ENCODE data around the gene CFDP1.
"Not testable (repeated sequence)": the region's sequence is repeated elsewhere in the genome, so short reads cannot be mapped to it uniquely, and the experiment has no call there.

CFDP1 gene

GRCh38 chr16:75288181-75288580 is 145.1 kb downstream of the CFDP1 start:
- TF ChIP-seq CTCF (IDR thresholded peaks at IDR 0.05; ENCODE audit: low read depth, low read length) = no peak
- DNase-seq (ENCODE audit: low read depth, low spot score) = no peak
- in situ Hi-C loops (cut with HindIII; ENCODE audit: low sequenced_read_pairs) = no loop called here
- H3K4me3 ChIP-seq (ENCODE audit: low read depth, low read length) = no peak overlapping the region

DNA sequence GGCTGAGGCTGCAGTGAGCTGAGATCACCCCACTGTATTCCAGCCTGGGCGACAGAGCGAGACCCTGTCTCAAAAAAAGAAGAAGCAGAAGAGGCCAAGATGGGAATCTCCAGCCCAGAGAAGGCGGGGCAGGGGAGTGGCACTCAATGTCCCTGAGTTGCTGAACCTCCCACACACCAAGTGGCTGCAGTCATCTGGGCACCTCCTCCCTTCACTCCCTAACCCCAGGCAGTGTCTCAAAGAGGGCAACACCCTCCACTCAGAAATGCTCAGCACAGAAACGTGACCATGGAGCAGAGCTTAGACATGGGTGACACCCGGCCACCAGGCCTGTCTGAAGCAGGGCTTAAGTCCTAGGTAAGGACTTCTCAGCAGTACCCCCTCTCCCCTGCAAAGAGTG is 145.6 kb downstream of the CFDP1 start:
- no peak for DNase-seq (ENCODE audit: low read depth, low spot score)
- no peak for TF ChIP-seq CTCF (IDR thresholded peaks at IDR 0.05; ENCODE audit: low read depth, low read length)
- in situ Hi-C loops (cut with HindIII; ENCODE audit: low sequenced_read_pairs) = no loop called here
- H3K4me3 ChIP-seq (ENCODE audit: low read depth, low read length) = no peak overlapping the region

- H3K4me3 ChIP-seq (ENCODE audit: low read depth, low read length) = no peak overlapping the region
- DNase-seq (ENCODE audit: low read depth, low spot score) = no peak
- in situ Hi-C loops (cut with HindIII; ENCODE audit: low sequenced_read_pairs) = no loop called here
- no peak for TF ChIP-seq CTCF (IDR thresholded peaks at IDR 0.05; ENCODE audit: low read depth, low read length)
Observed at GRCh38 chr16:75286389-75286788, 146.9 kb downstream of the CFDP1 start.

GRCh38 chr16:75282466-75283281 is 150.6 kb downstream of the CFDP1 start:
- no peak for TF ChIP-seq CTCF (IDR thresholded peaks at IDR 0.05; ENCODE audit: low read depth, low read length)
- in situ Hi-C loops (cut with HindIII; ENCODE audit: low sequenced_read_pairs) = no loop called here
- no peak overlapping the region for H3K4me3 ChIP-seq (ENCODE audit: low read depth, low read length)
- DNase-seq (ENCODE audit: low read depth, low spot score) = peak; percentile 36

DNA sequence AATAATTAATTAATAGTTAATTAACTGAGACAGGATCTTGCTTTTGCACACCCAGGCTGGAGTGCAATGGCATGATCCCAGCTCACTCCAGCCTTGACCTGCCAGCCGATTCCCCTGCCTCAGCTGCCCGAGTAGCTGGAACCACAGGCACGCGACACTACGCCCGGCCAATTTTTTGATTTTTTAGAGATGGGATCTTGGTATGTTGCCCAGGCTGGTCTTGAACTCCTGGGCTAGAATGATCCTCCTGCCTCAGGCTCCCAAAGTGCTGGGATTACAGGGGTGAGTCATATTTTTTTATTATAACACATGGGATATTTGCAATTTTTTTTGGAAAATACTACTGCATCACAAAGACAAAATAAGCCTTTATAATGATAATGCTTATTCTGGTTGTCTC is 151.5 kb downstream of the CFDP1 start:
- TF ChIP-seq CTCF (IDR thresholded peaks at IDR 0.05; ENCODE audit: low read depth, low read length) = no peak
- no peak for DNase-seq (ENCODE audit: low read depth, low spot score)
- in situ Hi-C loops (cut with HindIII; ENCODE audit: low sequenced_read_pairs) = no loop called here
- H3K4me3 ChIP-seq (ENCODE audit: low read depth, low read length) = no peak overlapping the region

DNA sequence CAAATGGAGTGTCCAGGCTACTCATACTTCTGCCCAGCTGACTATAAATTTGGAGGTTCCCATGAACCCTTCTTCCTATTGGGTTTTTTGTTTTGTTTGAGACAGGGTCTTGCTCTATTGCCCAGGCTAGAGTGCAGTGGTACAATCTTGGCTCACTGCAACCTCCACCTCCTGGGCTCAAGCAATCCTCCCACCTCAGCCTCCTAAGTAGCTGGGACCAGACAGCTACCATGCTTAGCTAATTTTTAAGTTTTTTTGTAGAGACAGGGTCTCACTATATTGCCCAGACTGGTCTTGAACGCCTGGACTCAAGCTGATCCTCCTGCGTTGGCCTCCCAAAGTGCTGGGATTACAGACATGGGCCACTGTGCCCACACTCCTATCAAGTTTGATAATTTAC is 152.3 kb downstream of the CFDP1 start:
- DNase-seq (ENCODE audit: low read depth, low spot score); in situ Hi-C loops (cut with HindIII; ENCODE audit: low sequenced_read_pairs); H3K4me3 ChIP-seq (ENCODE audit: low read depth, low read length): not testable (repeated sequence)

DNA sequence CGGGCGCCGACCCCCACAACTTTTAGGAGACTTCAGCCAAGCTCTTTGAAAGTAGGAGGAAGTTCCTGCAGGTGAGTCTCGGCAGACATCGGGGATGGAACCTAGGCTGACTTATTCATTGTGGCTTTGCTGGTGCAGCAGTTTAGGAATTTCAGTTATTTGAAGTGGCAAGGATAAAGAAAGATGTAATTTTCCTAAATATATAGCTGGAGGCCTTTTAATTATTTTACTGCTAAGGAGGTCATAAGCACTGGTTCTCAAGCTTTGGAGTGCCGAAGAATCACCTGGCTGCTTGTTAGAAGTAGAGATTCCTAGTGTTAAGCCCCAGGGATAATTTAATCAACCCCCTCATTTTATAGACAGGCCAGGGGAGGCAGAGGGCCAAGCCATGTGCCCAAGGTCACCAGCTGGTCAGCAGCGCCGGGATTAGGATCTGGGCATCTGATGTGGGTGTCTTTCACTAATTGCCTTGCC is 152.9 kb downstream of the CFDP1 start:
- no peak for DNase-seq (ENCODE audit: low read depth, low spot score)
- in situ Hi-C loops (cut with HindIII; ENCODE audit: low sequenced_read_pairs) = no loop called here
- H3K4me3 ChIP-seq (ENCODE audit: low read depth, low read length) = no peak overlapping the region
- no peak for TF ChIP-seq CTCF (IDR thresholded peaks at IDR 0.05; ENCODE audit: low read depth, low read length)
